ENCODE results near the gene INPP1. TPM values are rescaled to one million over a fixed set of nuclear protein-coding genes. Genes with fewer than 3 reads are reported as not detected.

The INPP1 gene
- total RNA-seq = 12.1 and 18.8 TPM in 2 replicates

GRCh38 chr2:190343536-190344275 lies at the start of gene INPP1:
TSS of gene INPP1 (plus strand) at chr2:190343589. CDS start at chr2:190360103, 16,514 bp downstream.

GRCh38 chr2:190319555-190320498 lies 23.6 kb upstream of the INPP1 start, which contains the start of gene HIBCH:
TSS of gene HIBCH (minus strand) at chr2:190319826. CDS start at chr2:190319750, 76 bp downstream.

GRCh38 chr2:190407662-190408537 lies 64.5 kb downstream of the INPP1 start, which contains the start of gene MFSD6:
TSS of gene MFSD6 (plus strand) at chr2:190408355. CDS start at chr2:190436030, 27,675 bp downstream.

Other genes with a start within 250 kb of the INPP1 start
- 10.5 and 30.8 TPM in 2 replicates for gene HIBCH, start 23.8 kb upstream of the INPP1 start, total RNA-seq
- 8.7 and 11.5 TPM in 2 replicates for gene MFSD6, start 64.8 kb downstream of the INPP1 start, total RNA-seq
- gene NEMP2, start 191.1 kb downstream of the INPP1 start, total RNA-seq = 4.3 and 6.6 TPM in 2 replicates